GM21619 (cell line): ENCODE measurements around the gene FMC1.
"Not testable (repeated sequence)": the region's sequence is repeated elsewhere in the genome, so short reads cannot be mapped to it uniquely, and the experiment has no call there.

Experiments
- ATAC-seq: cut with Tn5 transposase; IDR thresholded peaks from one replicate; pipeline ENCODE4 v1.9.1; 2021; ENCODE audit not compliant: unreplicated experiment

FMC1 gene, protein sequence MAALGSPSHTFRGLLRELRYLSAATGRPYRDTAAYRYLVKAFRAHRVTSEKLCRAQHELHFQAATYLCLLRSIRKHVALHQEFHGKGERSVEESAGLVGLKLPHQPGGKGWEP

DNA sequence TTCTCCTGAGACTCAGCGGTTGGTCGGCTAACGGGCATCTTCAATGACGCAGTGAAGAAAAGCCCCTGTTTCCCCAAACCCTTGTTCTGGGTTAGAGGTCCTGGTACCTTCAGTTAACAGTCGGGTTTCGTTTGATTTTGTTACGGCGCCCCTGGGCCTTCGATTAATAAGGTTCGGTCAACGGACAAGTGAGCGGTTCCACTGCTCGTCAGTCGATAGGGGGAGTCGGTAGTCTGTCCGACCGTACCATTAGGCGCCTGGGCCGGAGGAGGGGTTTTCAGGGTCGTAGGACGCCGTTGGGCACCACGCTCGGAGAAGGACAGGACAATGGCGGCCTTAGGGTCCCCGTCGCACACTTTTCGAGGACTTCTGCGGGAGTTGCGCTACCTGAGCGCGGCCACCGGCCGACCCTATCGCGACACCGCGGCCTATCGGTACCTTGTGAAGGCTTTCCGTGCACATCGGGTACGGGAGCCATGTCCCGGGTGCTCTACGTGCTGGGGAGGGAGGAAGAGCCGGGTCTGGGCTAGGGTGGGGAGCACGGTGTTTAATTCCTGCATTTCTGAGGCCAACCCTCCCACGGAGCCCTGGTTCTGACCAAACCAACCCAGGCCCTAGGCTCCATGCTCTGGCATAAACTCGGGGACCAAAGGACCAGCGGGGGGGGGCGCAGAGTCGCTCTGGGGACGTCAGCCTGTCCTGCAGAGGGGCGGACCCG is at the start of gene FMC1:
Gene FMC1 (plus strand): TSS at position 280 of the 718 bp plus-strand sequence. CDS start 48 bp downstream, at position 328.
- ATAC-seq, result peak; percentile 50

DNA sequence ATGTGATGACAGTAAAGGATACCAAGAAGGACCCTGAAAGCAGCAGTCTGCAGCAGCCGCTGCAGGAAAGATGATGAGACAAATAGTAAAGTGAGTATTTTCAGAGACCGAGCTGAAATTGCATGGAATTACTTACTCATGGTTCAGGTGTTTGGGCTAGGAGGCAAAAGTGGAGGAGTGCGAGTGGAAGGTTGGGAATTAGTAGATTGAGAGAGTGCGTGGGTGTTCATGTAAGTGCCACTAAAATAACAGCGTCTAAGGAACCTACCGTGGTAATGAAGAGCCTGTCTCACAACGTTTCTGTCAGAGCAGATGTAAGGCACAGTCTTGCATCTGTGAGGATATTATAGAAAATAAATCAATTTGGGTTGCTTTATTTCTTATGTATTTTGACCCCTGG is 48.3 kb upstream of the FMC1 start:
- no peak for ATAC-seq

DNA sequence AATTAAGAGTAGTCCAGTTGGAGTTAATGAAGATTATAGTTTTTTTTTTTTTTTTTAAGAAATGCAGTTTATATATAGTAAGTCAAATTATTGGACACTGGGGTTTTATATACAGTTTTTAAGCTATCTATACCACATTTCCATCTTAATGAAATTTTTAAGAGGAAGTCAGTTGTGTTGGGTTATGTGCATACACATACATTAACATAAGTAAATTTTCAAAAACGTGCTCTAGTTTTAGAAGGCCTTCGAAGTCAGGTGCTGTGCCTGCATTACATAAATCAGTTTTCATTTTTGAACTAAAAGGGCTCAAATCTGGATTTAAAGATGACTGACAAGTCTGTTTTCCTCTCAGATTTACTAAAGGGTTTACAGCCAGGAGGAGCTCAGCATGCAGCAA is 47.6 kb upstream of the FMC1 start:
- ATAC-seq, result no peak

DNA sequence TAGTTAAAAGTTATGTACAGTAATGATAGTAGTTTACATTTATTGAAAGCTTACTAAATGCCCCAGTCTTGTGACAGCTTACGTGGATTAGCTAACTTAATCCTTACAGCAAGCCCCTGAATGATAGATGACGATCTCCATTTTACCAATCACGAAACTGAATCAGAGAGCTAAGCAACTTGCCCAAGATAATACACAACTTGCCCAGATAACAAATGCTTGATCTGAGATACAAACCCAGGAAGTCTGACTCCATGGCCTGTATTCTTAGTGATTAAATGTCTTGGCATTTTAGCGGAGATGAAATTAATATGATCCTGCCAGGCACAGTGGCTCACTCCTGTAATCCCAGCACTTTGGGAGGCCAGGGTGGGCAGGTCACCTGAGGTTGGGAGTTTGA is 46.9 kb upstream of the FMC1 start:
- ATAC-seq, result no peak

DNA sequence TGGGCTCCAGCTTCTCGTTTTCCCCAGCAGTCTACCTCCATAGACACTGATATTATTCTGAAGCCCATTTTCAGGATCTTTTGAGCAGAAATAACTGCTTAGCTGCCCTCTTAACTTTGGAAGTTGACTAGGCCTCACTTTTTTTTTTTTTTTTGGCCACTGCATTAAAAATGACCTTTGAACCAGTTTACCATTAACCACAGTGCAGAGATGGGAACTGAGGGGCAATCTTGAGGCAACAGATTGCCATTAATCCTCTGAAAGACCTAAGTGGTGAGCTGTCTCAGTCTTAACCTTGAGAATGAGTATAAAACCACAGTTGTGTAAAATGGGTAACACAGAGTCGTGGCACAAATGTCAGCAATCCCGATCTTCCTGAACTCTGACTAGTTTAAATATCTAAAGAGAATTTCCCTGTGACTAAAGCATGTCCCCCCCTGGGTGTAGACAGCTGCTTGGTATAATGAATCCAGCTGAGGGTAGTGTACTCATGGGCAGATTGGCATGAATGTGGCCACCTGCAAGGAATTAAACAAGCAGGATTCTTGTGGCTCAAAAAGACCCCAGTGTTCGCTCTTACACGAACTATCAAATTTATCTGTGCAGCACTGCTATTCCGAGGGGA is 46.1 kb upstream of the FMC1 start:
- ATAC-seq, result no peak

DNA sequence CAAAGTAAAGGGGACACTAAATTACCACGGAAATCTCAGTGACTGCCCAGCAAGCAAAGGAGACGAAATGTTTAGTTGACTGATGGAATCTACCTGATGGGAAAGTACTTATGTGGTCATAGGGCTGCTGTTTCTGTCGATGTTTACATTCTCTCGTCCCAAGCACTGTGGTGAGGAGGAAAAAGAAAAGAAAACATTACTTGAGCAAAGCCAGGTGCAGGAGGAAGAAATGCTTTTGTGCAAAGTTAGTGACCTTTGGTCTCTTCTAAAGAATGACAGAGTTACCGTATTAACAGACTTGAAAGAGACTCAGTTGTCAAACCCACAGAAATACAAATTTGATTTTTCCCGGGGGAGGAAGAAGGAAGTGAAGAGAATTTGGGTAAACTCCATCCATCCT is 43.3 kb upstream of the FMC1 start:
- no peak for ATAC-seq

DNA sequence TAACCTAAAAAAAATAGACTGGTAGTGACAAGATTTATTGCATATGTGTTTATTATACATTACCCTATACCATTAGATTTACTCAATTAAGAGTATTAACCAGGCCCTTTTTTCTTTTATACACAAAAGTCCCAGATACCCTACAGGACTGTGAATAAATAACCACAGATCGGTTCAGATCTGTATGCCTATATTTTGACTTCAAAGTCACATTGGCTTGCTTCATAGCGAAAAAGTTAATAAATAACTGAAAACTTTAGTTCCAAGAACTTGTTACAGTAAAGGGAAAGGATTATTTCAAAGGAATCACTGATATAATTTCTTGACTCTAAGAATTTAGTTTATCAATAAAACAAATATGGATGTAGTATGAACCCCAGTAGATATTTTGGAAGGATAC is 41.8 kb upstream of the FMC1 start:
- ATAC-seq, result no peak

DNA sequence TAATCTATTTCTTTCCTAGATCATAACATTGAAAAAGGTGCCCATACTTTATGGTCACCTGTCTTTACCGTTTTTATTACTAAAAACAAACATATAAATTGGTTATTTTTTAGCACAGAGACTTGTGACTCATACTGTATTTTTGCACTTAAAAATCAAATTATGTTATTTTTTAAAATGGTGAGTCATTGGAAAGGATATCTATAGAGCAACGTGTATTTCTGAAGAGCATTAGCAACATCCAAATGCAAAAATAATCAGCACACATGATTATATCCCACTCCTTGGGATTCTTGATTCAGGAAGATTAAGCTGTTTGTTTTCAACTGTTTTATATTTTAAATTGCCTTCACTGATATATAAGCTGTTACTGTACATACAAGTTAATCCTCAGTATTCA is 40.7 kb upstream of the FMC1 start:
- no peak for ATAC-seq

DNA sequence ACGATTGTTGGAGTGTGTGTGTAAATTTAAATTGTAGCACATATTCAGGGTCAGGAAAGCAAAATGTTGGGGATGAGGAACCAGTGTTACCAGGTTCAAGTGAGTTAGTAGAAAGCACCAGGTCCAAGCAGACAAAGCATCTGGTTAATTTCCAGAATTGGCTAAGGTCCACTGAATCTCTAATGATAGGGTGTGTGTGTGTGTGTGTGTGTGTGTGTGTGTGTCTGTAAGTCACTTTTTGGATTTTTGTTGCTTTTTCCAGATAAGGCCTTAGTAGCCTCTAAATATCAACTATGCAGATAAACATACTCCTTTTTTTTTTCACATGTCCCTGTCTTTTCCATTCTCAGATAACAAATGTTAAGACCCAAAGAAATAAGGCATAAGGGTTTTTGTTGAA is 36.6 kb upstream of the FMC1 start:
- no peak for ATAC-seq

DNA sequence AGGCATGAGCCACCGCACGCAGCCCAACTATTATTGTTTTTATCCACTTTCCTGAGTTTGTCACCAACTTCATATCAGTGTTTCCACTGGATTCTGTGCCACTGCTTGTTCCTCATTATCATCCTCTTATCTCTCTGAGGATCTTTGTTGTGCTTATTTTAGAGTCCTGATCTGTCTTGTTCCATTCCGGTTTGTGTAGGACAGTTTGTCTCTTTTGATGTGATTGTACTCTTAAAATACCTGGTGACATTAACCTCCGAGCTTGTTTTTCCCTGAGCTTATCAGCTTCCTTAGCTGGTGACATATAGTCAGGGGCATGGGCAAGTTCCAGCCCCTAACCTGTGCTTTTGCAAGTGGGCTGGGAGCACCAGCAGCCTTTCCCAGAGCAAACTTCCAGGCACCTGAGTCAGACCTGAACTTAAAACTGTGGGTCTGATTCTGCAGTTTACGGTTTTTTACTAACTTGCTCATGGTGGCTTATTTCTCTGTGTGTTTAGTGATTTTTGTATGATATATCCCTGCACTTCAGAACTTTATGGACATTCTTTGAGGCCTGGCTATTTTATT is 23.1 kb upstream of the FMC1 start:
- no peak for ATAC-seq

DNA sequence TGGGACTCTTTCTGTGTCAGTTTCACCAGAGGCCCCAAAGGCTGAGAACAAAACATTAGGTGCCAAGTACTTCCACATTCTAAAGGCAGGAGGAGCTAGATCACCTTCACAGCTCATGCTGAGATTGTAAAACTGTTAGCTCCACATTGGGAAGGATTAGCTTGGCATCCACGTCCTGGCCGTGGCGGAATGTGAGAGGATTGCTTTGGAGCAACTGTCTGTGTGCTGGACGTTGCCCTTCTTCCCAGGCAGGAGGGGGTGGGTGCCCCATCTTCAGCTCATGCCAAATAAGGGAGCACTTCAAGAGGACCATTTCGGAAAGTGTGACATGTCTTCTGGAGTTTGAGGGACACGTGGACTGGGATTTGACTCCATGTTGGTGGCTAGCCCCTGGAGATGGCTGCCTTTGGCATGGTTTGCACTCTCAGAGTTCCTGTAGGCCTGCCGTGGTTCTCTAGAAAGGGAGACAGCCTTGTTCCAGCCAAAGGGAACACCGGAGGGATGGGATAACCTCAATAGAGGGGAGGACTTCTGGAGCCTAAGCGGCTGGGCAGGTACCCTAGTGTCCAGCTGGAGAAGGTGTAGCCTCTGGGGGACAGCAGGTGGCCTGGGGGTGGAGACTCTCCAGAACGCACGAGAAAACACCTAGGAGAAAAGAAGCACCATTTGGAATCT is 19.9 kb upstream of the FMC1 start:
- no peak for ATAC-seq

DNA sequence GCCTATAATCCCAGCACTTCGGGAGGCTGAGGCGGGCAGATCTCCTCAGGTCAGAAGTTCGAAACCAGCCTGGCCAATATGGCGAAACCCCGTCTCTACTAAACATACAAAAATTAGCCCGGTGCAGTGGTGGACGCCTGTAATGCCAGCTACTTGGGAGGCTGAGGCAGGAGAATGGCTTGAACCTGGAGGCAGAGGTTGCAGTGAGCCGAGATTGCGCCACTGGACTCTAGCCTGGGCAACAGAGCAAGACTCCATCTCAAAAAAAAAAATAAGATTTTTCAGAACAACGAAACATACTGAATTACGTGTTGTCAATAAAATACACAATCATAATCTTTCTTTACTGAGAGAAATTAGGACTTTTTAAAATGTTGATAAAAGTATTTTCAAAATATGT is 16.4 kb upstream of the FMC1 start:
- not testable (repeated sequence) for ATAC-seq

DNA sequence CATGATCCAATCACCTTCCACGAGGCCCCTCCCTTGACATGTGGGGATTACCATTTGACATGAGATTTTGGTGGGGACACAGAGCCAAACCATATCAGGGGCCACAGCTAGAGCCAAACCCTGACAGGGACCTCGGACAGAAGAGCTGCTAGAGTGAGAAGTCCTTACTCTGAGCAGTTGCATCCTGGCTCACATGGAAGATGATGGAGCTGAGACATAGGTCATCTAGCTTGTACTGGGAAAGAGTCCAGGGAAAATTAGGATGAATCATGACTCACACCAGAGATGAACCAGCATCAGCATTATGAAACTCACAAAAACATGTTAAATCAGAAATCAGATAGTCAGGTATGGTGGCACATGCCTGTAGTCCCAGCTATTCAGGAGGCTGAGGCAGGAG is 12.8 kb upstream of the FMC1 start:
- ATAC-seq, result no peak

DNA sequence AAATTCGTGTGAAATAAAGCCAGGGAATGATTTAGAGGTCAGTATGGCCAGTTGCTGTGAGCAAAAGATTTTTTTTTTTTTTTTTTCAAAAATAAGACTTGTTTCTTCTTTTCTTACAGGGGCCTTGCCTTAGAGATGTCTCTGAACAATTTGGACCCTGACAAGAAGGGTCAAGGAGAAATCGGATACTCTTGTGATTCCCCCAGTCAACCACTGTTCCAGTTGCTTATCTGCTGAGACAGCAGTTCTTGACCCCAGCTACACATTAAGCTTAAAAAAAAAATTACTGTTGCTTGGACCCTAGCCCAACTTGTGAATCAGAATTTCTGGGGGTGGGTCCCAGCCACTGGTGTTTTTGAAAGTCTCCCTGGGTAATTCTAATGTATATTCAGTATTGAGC is 12.0 kb upstream of the FMC1 start:
- ATAC-seq, result no peak

DNA sequence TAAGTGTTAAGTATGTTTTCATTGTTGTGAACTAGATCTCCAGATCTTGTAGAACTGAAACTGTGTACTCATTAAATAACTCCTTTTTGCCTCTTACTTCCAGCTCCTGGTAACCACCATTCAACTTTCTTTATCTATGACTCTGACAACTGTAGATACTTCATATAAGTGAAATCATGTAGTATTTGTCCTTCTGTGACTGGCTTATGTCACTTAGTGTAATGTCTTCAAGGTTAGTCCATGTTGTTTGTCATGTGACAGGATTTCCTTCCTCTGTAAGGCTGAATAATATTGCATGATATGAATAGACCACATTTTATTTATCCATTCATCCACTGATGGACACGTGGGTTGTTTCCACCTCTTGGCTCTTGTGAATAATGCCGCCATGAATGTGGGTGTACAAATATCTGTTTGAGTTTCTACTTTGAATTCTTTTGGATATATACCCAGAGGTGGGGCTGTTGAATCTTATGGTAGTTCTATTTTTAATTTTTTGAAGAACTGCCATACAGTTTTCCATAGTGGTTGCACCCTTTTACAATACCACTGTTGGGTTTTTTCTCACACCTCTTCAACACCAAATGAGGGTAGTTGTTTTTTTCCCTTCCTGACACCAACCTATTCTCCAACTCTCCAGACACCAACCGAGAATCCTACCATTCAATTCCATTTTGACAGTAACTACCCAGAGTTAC is 10.7 kb upstream of the FMC1 start:
- ATAC-seq, result no peak

DNA sequence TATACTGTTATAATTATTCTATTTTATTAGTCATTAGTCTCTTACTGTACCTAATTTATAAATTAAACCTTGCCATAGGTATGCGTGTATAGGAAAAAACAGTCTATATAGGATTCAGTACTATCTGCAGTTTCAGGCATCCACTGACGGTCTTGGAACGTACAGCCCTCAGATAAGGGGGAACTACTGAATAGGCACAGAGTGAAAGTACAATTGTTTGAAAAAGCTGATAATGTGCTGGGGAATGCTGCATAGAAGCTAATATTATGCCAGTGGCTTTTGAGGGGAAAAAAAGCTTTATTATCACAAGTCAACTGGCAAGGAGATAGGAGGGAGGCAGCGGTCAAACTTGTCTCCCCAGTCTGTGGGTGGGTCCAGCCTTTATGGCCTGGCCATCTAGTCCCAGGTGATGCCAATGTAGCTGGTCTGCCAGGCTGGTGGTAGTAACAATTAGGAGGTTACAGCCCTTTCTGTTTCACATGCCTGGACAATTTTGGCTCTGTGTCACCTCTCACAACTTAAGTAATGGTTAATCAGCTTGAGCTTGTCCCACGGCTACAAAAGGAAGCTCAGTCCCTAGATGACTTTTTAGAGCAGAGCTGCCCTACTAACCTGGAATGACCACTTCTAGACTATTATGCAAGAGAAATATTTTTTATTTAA is 8.3 kb upstream of the FMC1 start:
- ATAC-seq, result no peak

DNA sequence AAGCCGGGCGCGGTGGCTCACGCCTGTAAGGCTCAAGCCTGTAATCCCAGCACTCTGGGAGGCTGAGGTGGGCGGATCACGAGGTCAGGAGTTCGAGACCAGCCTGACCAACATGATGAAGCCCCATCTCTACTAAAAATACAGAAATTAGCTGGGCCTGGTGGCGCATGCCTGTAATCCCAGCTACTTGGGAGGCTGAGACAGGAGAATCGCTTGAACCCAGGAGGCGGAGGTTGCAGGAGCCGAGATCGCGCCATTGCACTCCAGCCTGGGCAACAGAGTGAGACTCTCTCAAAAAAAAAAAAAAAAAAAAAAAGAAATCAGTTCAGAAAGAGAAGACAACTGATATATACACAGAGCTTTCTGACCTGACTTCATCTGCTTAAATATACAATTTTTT is 7.7 kb upstream of the FMC1 start:
- not testable (repeated sequence) for ATAC-seq

DNA sequence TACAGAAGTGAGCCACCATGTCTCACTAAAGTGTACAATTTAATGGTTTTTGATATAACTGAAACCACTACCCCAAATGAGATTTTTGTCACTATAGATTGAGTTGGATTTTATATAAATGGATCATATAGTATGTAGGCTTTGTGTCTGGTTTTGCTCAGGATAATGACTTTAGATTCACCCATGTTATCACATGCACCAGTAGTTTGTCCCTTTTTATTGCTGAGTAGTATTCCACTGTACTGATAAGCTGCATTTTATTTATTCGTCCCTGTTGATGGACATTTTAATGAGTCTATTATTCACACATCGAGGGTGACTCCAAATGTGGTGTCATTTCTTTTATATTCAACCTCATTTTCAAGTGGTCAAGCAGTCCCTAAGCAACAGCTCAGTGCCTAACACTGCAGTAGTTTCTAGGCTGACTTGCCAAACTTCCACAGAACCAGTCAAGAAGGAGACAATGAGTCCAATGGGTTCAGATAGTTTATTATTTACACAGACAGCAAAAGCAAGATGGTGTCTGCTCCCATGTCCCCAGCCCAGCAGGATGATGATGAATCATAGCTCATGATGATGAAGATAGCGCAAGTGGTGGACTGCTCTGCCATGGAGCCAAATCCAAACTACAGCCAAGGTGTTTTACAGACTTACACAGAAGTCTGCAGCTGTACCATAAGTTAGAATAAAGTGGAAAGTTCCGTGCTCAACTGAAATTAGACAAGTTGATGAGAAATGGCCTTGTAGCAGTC is 6.6 kb upstream of the FMC1 start:
- ATAC-seq, result no peak

DNA sequence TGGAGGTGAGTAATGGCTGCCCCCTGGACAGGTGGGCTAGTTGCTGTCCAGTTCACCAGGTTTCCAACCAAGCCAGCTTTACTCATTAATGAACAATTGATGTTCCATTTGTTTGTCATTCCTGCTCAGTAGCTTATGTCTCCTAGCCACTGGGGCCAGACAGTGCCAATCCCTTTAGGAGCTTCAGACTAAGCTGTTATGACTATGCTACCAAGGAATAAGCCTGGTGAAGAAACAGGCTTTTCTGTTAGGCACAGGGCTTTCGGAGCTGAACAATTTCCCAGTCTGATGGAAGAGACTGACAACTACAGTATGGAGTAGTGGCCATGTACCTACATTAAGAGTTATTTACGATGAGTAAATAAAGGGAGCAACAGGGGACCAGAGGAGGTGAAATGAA is 2.1 kb upstream of the FMC1 start:
- no peak for ATAC-seq

DNA sequence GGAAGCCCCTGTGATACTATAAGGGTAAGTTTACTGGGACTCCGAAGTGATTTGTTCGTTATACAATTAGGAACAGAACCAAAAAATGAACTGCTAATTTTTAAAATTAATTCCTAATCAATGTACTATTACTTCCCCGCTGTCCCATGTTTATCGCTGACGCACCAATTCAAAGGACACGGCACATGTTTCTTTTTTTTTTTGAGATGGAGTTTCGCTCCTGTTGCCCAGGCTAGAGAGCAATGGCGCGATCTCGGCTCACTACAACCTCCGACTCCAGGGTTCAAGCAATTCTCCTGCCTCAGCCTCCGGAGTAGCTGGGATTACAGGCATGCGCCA is 1.5 kb upstream of the FMC1 start:
- ATAC-seq, result no peak
